ENCODE measurements around the gene STIP1. TPM values are rescaled to one million over a fixed set of nuclear protein-coding genes. Genes with fewer than 3 reads are reported as not detected.

Gene STIP1
- total RNA-seq, 4 donors from 2014 or later: 88.6 to 134 (median 94.0) TPM

GRCh38 chr11:64224891-64225607 is 39.1 kb downstream of the STIP1 start:
- ATAC-seq: no peak
- TF ChIP-seq, protein P1, sequence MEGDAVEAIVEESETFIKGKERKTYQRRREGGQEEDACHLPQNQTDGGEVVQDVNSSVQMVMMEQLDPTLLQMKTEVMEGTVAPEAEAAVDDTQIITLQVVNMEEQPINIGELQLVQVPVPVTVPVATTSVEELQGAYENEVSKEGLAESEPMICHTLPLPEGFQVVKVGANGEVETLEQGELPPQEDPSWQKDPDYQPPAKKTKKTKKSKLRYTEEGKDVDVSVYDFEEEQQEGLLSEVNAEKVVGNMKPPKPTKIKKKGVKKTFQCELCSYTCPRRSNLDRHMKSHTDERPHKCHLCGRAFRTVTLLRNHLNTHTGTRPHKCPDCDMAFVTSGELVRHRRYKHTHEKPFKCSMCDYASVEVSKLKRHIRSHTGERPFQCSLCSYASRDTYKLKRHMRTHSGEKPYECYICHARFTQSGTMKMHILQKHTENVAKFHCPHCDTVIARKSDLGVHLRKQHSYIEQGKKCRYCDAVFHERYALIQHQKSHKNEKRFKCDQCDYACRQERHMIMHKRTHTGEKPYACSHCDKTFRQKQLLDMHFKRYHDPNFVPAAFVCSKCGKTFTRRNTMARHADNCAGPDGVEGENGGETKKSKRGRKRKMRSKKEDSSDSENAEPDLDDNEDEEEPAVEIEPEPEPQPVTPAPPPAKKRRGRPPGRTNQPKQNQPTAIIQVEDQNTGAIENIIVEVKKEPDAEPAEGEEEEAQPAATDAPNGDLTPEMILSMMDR (IDR thresholded peaks at IDR 0.05): no peak
- H3K4me3 ChIP-seq: peak overlapping the region; percentile 66 to 88
- H3K27me3 ChIP-seq: no peaks in the 10 kb centered on the region
- peaks cover 0 to 22% of the 10 kb centered on the region in 2 donors for H3K36me3 ChIP-seq
- peak overlapping the region in 3 of 4 donors; percentile 87 to 94 (median 88) for H3K27ac ChIP-seq
- H3K4me1 ChIP-seq: peaks cover 0 to 54% (median 30%) of the 10 kb centered on the region in 3 donors
- 93 to 96% methylated on average over 3 to 4 of the region's 22 CpGs for WGBS, 2 donors (ENCODE audit: low coverage in 1 of 2)
- H3K9me3 ChIP-seq: no peaks in the 10 kb centered on the region

DNA sequence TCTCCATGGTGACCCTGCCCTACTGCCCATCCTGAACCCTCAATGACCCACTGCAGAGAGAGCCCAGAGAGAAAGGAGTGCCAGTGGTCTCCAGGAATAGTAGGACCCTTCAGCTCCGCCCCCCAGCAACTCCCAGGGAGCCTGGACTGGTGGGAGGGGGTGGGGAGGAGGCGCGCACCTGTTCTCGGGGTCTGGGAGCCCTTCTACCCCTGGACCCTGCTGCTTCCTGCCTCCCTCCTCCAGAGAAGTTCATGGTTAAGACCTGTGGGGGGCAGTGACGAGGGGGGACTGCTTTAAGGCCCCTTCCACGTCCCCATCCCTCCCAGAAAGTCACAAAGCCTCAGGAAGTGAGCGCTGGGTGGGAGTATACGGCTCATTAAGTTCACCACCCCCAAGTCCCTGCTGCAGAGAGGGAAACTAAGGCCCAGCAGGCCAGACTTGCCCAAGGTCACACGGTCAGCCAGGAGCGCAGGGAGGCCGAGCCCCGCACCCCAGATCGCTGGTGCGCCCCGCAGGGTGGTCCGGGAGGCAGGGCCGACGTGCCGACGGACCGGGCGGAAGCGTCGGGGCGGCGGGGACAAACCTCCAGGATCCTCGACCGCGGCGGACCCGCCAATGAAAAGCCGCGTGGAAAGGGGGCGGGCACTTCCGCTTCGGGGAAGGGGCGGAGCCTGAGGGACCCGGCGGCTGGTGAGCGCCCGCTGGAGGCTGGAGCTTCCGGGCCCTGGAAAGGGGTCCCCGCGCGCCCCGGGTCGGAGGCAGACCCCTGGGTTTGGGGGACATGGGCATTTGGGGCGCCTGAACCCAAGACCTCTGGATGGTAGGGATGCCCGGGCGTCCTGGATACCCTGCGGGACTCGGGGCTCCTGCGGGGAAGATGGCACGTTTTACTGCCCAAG is 39.9 kb downstream of the STIP1 start, which contains the start of the genes NUDT22 and TRPT1:
NUDT22 (plus strand) TSS at position 667 of the 899 bp plus-strand sequence. CDS start 379 bp downstream, outside the sequence.
TRPT1 (minus strand) TSS at position 579 of the 899 bp plus-strand sequence; CDS start at position 253, 326 bp downstream.
- Histone ChIP-seq H3K4me3 (peak within 1 kb of the TSS; percentile 66 to 88), H3K27ac (peak within 1 kb of the TSS; percentile 83 to 94 (median 88)), H3K27me3 (no peaks in the 10 kb centered on the region), H3K4me1 (peaks cover 0 to 59% (median 30%) of the 10 kb centered on the region in 3 donors), H3K36me3 (peaks cover 0 to 15% of the 10 kb centered on the region in 2 donors), H3K9me3 (no peaks in the 10 kb centered on the region)
- 4% methylated on average over 5 of the region's 54 CpGs; no CpG with 5 or more reads in 1 of the 2 donors for WGBS, 2 donors (ENCODE audit: low coverage in 1 of 2)
- TF ChIP-seq, protein P1 (IDR thresholded peaks at IDR 0.05): peak in 2 of 4 experiments; percentile 20 to 56
- TF ChIP-seq POLR2AphosphoS5 (IDR thresholded peaks at IDR 0.05): peak; percentile 89
- TF ChIP-seq POLR2A (IDR thresholded peaks at IDR 0.05): peak; percentile 88 to 92
- TF ChIP-seq EP300 (IDR thresholded peaks at IDR 0.05): no peak
- ATAC-seq: peak; percentile 88

GRCh38 chr11:64226507-64227051 is 40.6 kb downstream of the STIP1 start:
- peak overlapping the region; percentile 83 to 94 (median 88) for H3K27ac ChIP-seq
- H3K9me3 ChIP-seq: no peaks in the 10 kb centered on the region
- TF ChIP-seq POLR2AphosphoS5 (IDR thresholded peaks at IDR 0.05): no peak
- TF ChIP-seq, protein P1 (IDR thresholded peaks at IDR 0.05): peak in 1 of 4 experiments; percentile 4
- TF ChIP-seq EP300 (IDR thresholded peaks at IDR 0.05): no peak
- TF ChIP-seq POLR2A (IDR thresholded peaks at IDR 0.05): no peak
- peaks cover 0 to 10% of the 10 kb centered on the region in 2 donors for H3K36me3 ChIP-seq
- H3K27me3 ChIP-seq: no peaks in the 10 kb centered on the region
- H3K4me3 ChIP-seq: peak overlapping the region; percentile 66 to 88
- peaks cover 0 to 66% (median 32%) of the 10 kb centered on the region in 3 donors for H3K4me1 ChIP-seq
- no CpG with 5 or more reads among the region's 26 CpGs for whole genome bisulfite sequencing, 2 donors (ENCODE audit: low coverage in 1 of 2)
- peak; percentile 27 for ATAC-seq

GRCh38 chr11:64227405-64227956 is 41.5 kb downstream of the STIP1 start:
- ATAC-seq: no peak
- WGBS, 2 donors (ENCODE audit: low coverage in 1 of 2): 57% methylated on average over 3 of the region's 3 CpGs; no CpG with 5 or more reads in 1 of the 2 donors
- peak overlapping the region in 1 of 2 donors; percentile 88 for H3K4me3 ChIP-seq
- no peaks in the 10 kb centered on the region for H3K27me3 ChIP-seq
- TF ChIP-seq, protein P1 (IDR thresholded peaks at IDR 0.05): no peak
- TF ChIP-seq EP300 (IDR thresholded peaks at IDR 0.05) (no peak), POLR2AphosphoS5 (IDR thresholded peaks at IDR 0.05) (no peak), POLR2A (IDR thresholded peaks at IDR 0.05) (no peak)
- H3K9me3 ChIP-seq: no peaks in the 10 kb centered on the region
- H3K36me3 ChIP-seq: peaks cover 0 to 10% of the 10 kb centered on the region in 2 donors
- peak overlapping the region; percentile 83 to 94 (median 88) for H3K27ac ChIP-seq
- peaks cover 0 to 75% (median 34%) of the 10 kb centered on the region in 3 donors for H3K4me1 ChIP-seq

Measured in gastroesophageal sphincter (tissue), 4 donors.